Cardiac fibroblast (primary cell): ENCODE data around the gene FAM131B.

Source experiments
- DNase-seq, 2 donors: peaks; one replicate each; pipeline versions ENCODE4 v3.0.0 to v3.0.0-alpha.2; 2010; ENCODE audit warnings: low read depth in 2 of 2
- H3K4me3 ChIP-seq, 2 donors: replicated peaks in 1 of 2; 1 replicate in 1 of 2; 2 replicates in 1 of 2; pipeline ENCODE4 v1.5.1; 2011; ENCODE audit warnings: low read depth in 2 of 2, low read length in 2 of 2, mild to moderate bottlenecking in 2 of 2, moderate library complexity in 1 of 2
- CTCF ChIP-seq: IDR thresholded peaks from one replicate; pipeline ENCODE4 v1.5.1; 2011; ENCODE audit warnings: low read depth, mild to moderate bottlenecking, low read length, inconsistent platforms

Gene FAM131B

GRCh38 chr7:143398616-143399015 lies 36.1 kb upstream of the FAM131B start:
- no peak overlapping the region for H3K4me3 ChIP-seq

GRCh38 chr7:143397710-143398530 lies 35.4 kb upstream of the FAM131B start:
- DNase-seq = no peak
- TF ChIP-seq CTCF = no peak
- no peak overlapping the region for H3K4me3 ChIP-seq

More at GRCh38 chr7:143398616-143399015, 36.1 kb upstream of the FAM131B start:
- DNase-seq = no peak
- no peak for TF ChIP-seq CTCF

GRCh38 chr7:143396625-143397556 lies 34.4 kb upstream of the FAM131B start:
- DNase-seq = peak in 1 of 2 donors; percentile 43
- H3K4me3 ChIP-seq = no peak overlapping the region
- TF ChIP-seq CTCF = no peak

GRCh38 chr7:143396182-143396581 lies 33.7 kb upstream of the FAM131B start:
- no peak overlapping the region for H3K4me3 ChIP-seq
- no peak for TF ChIP-seq CTCF
- DNase-seq = no peak

GRCh38 chr7:143395187-143396149 lies 33.0 kb upstream of the FAM131B start:
- peak; percentile 36 for TF ChIP-seq CTCF
- peak in 1 of 2 donors; percentile 48 for DNase-seq
- no peak overlapping the region for H3K4me3 ChIP-seq

- no peak overlapping the region for H3K4me3 ChIP-seq
- peak in 1 of 2 donors; percentile 23 for DNase-seq
- no peak for TF ChIP-seq CTCF
Measured at GRCh38 chr7:143394777-143395176, 32.3 kb upstream of the FAM131B start.
